Kidney (tissue), 14 donors: Measurements from ENCODE around the gene ZNF236. TPM values are rescaled to one million over a fixed set of nuclear protein-coding genes. Genes with fewer than 3 reads are reported as not detected.
"Not testable (repeated sequence)": the region's sequence is repeated elsewhere in the genome, so short reads cannot be mapped to it uniquely, and the experiment has no call there.

Source experiments
- DNase-seq, 5 donors: peaks; one replicate each; pipeline ENCODE4 v3.0.0-alpha.2; 2013 to 2020
- FAIRE-seq: peaks from 2 replicates; lab custom pipeline; 2012; peaks lifted over from hg19 to GRCh38; lab: Jason Lieb, UNC
- H3K27ac ChIP-seq, 2 donors: one replicate each; pipeline ENCODE4 v1.7.0; 2013; ENCODE audit warnings: low read depth in 2 of 2, low read length in 2 of 2, inconsistent platforms in 1 of 2
- H3K27me3 ChIP-seq: one replicate; pipeline ENCODE4 v1.7.1; 2013; ENCODE audit warnings: low read length, inconsistent platforms; ENCODE audit not compliant: control insufficient read depth, insufficient read depth
- H3K36me3 ChIP-seq, 3 donors: one replicate each; pipeline versions ENCODE4 v1.7.0 to v1.7.1; 2013; ENCODE audit warnings: low read length in 3 of 3, control low read depth in 1 of 3, inconsistent platforms in 1 of 3; ENCODE audit not compliant: insufficient read depth in 3 of 3, control insufficient read depth in 2 of 3
- H3K4me1 ChIP-seq, 3 donors: one replicate each; pipeline versions ENCODE4 v1.7.0 to v1.7.1; 2013; ENCODE audit warnings: low read length in 3 of 3, inconsistent platforms in 1 of 3, low read depth in 1 of 3; ENCODE audit not compliant: control insufficient read depth in 2 of 3, insufficient read depth in 2 of 3
- H3K4me3 ChIP-seq, 3 donors: one replicate each; pipeline versions ENCODE4 v1.7.0 to v1.8.1; 2013; ENCODE audit warnings: low read length in 3 of 3, control low read depth in 1 of 3, inconsistent platforms in 1 of 3
- H3K9ac ChIP-seq, 3 donors: one replicate each; pipeline versions ENCODE4 v1.7.0 to v1.7.1; 2013; ENCODE audit warnings: low read length in 3 of 3, control low read depth in 1 of 3, inconsistent platforms in 1 of 3
- H3K9me3 ChIP-seq, 3 donors: one replicate each; pipeline versions ENCODE4 v1.7.0 to v1.7.1; 2013; ENCODE audit warnings: low read length in 3 of 3, control low read depth in 1 of 3, inconsistent platforms in 1 of 3; ENCODE audit not compliant: control insufficient read depth in 2 of 3, insufficient read depth in 1 of 3
- intact Hi-C: fragments of 100-400 bp; cut with DNase I; formaldehyde crosslinking; loops from one replicate; pipeline ENCODE4 v1.11.1; 2022
- polyA plus RNA-seq: library from polyadenylated mRNA; stranded (reverse); fragments of 350-450 nt; fragmentation: Illumina TruSeq; extraction: RNeasy Lipid Tissue Mini Kit (QIAGEN cat#74804); gene quantifications from one replicate; pipeline ENCODE4 v1.2.3, GENCODE V29; 2014; ENCODE audit warnings: low read depth, low replicate concordance; ENCODE audit not compliant: insufficient read depth
- total RNA-seq: library from RNA; stranded (reverse); fragmentation: NEBNext Ultra II Directional; extraction: Animal tissue kit (Norgen Biotek cat#: 25700); gene quantifications from one replicate; pipeline ENCODE4 v1.2.1, GENCODE V29; 2021
- TF ChIP-seq, protein P1 (sequence below): IDR thresholded peaks from 3 replicates; pipeline ENCODE4 v1.5.1; 2012; ENCODE audit warnings: mild to moderate bottlenecking, moderate library complexity, borderline replicate concordance; ENCODE audit not compliant: insufficient read depth; ENCODE audit errors: extremely low read depth
- donor health status: control.
- donor health status: control.
- donor health status: control.
- donor health status: control.
- donor health status: control.
- donor health status: DM: yes; HTN: yes; CAD: no.
- donor health status: Normal renal cell carcinoma (clear cell type).

The ZNF236 gene
- total and polyA plus RNA-seq, 2 donors from 2014 or later = 1.1 to 18.6 TPM

DNA sequence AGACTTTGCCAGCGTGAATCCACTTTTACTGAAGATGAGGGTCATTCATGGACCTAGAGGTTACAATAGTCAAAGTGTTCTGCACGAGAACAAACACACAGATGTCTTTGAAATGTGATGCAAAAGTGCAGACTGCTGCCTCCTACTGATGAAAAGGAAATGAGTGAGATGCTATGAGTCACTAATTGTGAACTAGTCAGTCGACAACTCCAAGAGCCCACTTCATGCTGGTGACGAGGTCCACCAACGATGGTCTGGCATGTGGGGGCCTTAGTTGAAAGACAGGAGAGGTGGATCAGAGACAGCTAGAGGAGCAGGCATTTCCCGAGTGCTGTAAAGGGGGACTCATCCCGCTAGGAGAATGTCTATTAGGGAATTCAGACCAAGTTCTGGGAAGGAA is 17.1 kb upstream of the ZNF236 start:
- H3K27me3 ChIP-seq = no peaks in the 10 kb centered on the region
- H3K4me1 ChIP-seq = peaks cover 0 to 7% (median 0%) of the 10 kb centered on the region in 3 donors
- TF ChIP-seq, protein P1, sequence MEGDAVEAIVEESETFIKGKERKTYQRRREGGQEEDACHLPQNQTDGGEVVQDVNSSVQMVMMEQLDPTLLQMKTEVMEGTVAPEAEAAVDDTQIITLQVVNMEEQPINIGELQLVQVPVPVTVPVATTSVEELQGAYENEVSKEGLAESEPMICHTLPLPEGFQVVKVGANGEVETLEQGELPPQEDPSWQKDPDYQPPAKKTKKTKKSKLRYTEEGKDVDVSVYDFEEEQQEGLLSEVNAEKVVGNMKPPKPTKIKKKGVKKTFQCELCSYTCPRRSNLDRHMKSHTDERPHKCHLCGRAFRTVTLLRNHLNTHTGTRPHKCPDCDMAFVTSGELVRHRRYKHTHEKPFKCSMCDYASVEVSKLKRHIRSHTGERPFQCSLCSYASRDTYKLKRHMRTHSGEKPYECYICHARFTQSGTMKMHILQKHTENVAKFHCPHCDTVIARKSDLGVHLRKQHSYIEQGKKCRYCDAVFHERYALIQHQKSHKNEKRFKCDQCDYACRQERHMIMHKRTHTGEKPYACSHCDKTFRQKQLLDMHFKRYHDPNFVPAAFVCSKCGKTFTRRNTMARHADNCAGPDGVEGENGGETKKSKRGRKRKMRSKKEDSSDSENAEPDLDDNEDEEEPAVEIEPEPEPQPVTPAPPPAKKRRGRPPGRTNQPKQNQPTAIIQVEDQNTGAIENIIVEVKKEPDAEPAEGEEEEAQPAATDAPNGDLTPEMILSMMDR = no peak
- no peak overlapping the region for H3K4me3 ChIP-seq
- intact Hi-C loops = no loop called here
- no peak for DNase-seq
- no peaks in the 10 kb centered on the region for H3K9me3 ChIP-seq
- H3K9ac ChIP-seq = no peak overlapping the region
- H3K36me3 ChIP-seq = no peaks in the 10 kb centered on the region
- H3K27ac ChIP-seq = no peak overlapping the region
- no peak for FAIRE-seq

DNA sequence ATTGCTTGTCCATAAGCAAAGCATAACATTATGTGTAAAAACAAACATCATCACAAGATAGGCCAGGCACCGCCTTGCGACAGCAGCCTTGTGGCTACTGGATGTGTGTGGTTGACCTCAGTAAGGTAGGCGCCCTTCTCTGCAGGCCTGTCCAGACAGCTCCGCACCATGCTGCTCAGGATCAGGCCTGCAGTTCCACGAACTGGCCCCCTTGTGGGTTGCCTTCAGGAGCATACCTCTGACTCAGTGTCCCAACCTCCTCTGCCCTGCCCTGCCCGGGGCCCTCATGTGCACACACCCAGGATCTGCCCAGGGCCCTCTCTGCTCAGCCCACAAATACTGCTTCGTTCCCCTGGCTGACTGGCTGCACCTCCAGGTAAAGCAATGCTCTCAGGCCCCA is 16.1 kb upstream of the ZNF236 start:
- no peak overlapping the region for H3K4me3 ChIP-seq
- H3K36me3 ChIP-seq = no peaks in the 10 kb centered on the region
- intact Hi-C loops = no loop called here
- FAIRE-seq = no peak
- H3K4me1 ChIP-seq = peaks cover 0 to 7% (median 0%) of the 10 kb centered on the region in 3 donors
- TF ChIP-seq, protein P1 = no peak
- H3K9ac ChIP-seq = no peak overlapping the region
- H3K27ac ChIP-seq = no peak overlapping the region
- DNase-seq = peak in 1 of 5 donors; percentile 20
- no peaks in the 10 kb centered on the region for H3K9me3 ChIP-seq
- no peaks in the 10 kb centered on the region for H3K27me3 ChIP-seq

DNA sequence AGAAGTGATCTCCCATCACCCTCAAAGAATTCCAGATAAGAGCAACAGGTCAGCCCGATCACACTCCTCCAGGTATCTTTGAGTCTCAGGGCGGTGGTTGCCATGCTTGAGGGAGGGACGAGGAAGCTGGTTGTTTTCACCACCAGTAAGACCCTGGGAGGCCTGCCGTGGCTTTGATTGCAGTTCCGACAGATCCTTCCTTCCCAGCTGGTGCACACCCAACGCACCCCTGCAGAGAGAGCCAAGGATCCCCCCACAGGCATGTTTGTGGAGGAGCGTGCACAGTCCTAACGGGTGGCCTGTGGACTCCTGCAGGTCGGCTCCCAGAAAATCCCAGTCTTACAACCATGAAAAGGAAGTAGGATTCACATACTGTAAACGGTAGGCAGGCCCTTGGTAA is 13.8 kb upstream of the ZNF236 start:
- no peaks in the 10 kb centered on the region for H3K27me3 ChIP-seq
- FAIRE-seq (no peak), DNase-seq (peak in 1 of 5 donors; percentile 19)
- H3K27ac ChIP-seq = no peak overlapping the region
- no peaks in the 10 kb centered on the region for H3K9me3 ChIP-seq
- intact Hi-C loops = no loop called here
- H3K36me3 ChIP-seq = no peaks in the 10 kb centered on the region
- no peak overlapping the region for H3K4me3 ChIP-seq
- H3K9ac ChIP-seq = no peak overlapping the region
- TF ChIP-seq, protein P1 = no peak
- peaks cover 0 to 3% (median 0%) of the 10 kb centered on the region in 3 donors for H3K4me1 ChIP-seq

DNA sequence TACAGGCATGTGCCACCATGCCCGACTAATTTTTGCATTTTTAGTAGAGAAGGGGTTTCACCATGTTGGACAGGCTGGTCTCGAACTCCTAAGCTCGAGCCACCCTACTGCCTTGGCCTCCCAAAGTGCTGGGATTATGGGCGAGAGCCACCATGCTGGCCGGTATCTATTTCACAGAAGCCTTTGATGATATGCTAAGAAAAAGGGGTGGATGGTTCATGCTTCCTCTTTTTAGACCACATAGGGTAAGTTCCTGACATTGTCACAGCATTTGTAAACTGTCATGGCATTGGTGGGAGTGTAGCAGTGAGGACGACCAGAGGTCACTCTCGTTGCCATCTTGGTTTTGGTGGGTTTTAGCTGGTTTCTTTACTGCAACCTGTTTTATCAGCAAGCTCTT is 10.8 kb upstream of the ZNF236 start:
- H3K4me1 ChIP-seq, FAIRE-seq, H3K9ac ChIP-seq, intact Hi-C loops, H3K27me3 ChIP-seq, H3K9me3 ChIP-seq, H3K27ac ChIP-seq, H3K4me3 ChIP-seq, H3K36me3 ChIP-seq: not testable (repeated sequence)
- peak in 1 of 5 donors; percentile 6 for DNase-seq
